ENCODE measurements around the gene NKIRAS1. TPM values are rescaled to one million over a fixed set of nuclear protein-coding genes. Genes with fewer than 3 reads are reported as not detected.

NKIRAS1 gene
- total RNA-seq, 1 experiment from 2014 or later, result 23.0 TPM

GRCh38 chr3:23961913-23962312 is 45.1 kb upstream of the NKIRAS1 start:
- Histone ChIP-seq H3K9me3 (ENCODE audit: low read depth, low read length, poor library complexity, severe bottlenecking) (no peaks in the 10 kb centered on the region), H3K27me3 (replicated peaks; ENCODE audit: insufficient read depth, low read depth, low read length, poor library complexity) (no peaks in the 10 kb centered on the region), H3K4me1 (ENCODE audit: insufficient read depth, low read length, poor library complexity, severe bottlenecking) (no peaks in the 10 kb centered on the region), H3K27ac (ENCODE audit: low read depth, low read length, poor library complexity, severe bottlenecking) (no peak overlapping the region), H3K36me3 (ENCODE audit: insufficient read depth, low read length, poor library complexity, severe bottlenecking) (no peaks in the 10 kb centered on the region), H3K4me3 (ENCODE audit: low read depth, low read length, poor library complexity, severe bottlenecking) (no peak overlapping the region)
- no peak for DNase-seq (ENCODE audit: low spot score)
- POLR2A ChIA-PET (ENCODE audit: low non-redundant PET), result no interaction called here
- no TSS peak for BruUV-seq (replicated peaks)
- intact Hi-C loops (cut with micrococcal nuclease; ENCODE audit: unreplicated experiment), result no loop called here
- TF ChIP-seq EZH2 (IDR thresholded peaks at IDR 0.05; ENCODE audit: borderline replicate concordance, low read depth, low read length, poor library complexity, severe bottlenecking) (no peak), CTCF (conservative IDR thresholded peaks at IDR 0.05; ENCODE audit: low read depth, low read length) (no peak)
- CTCF ChIA-PET, result no interaction called here

- ChIA-PET POLR2A (ENCODE audit: low non-redundant PET) (no interaction called here), CTCF (no interaction called here)
- Histone ChIP-seq H3K27ac (ENCODE audit: low read depth, low read length, poor library complexity, severe bottlenecking) (no peak overlapping the region), H3K27me3 (replicated peaks; ENCODE audit: insufficient read depth, low read depth, low read length, poor library complexity) (no peaks in the 10 kb centered on the region), H3K36me3 (ENCODE audit: insufficient read depth, low read length, poor library complexity, severe bottlenecking) (no peaks in the 10 kb centered on the region), H3K4me1 (ENCODE audit: insufficient read depth, low read length, poor library complexity, severe bottlenecking) (no peaks in the 10 kb centered on the region), H3K9me3 (ENCODE audit: low read depth, low read length, poor library complexity, severe bottlenecking) (no peaks in the 10 kb centered on the region), H3K4me3 (ENCODE audit: low read depth, low read length, poor library complexity, severe bottlenecking) (no peak overlapping the region)
- TF ChIP-seq CTCF (conservative IDR thresholded peaks at IDR 0.05; ENCODE audit: low read depth, low read length) (no peak), EZH2 (IDR thresholded peaks at IDR 0.05; ENCODE audit: borderline replicate concordance, low read depth, low read length, poor library complexity, severe bottlenecking) (no peak)
- DNase-seq (ENCODE audit: low spot score), result no peak
- intact Hi-C loops (cut with micrococcal nuclease; ENCODE audit: unreplicated experiment), result no loop called here
- BruUV-seq (replicated peaks), result no TSS peak
These were observed 44.3 kb upstream of the NKIRAS1 start for GRCh38 chr3:23961066-23961465.

- no peaks in the 10 kb centered on the region for H3K4me1 ChIP-seq (ENCODE audit: insufficient read depth, low read length, poor library complexity, severe bottlenecking)
- no peak for DNase-seq (ENCODE audit: low spot score)
- H3K27ac ChIP-seq (ENCODE audit: low read depth, low read length, poor library complexity, severe bottlenecking), result no peak overlapping the region
- POLR2A ChIA-PET (ENCODE audit: low non-redundant PET), result no interaction called here
- CTCF ChIA-PET, result no interaction called here
- TF ChIP-seq EZH2 (IDR thresholded peaks at IDR 0.05; ENCODE audit: borderline replicate concordance, low read depth, low read length, poor library complexity, severe bottlenecking) (no peak), CTCF (conservative IDR thresholded peaks at IDR 0.05; ENCODE audit: low read depth, low read length) (no peak)
- no TSS peak for BruUV-seq (replicated peaks)
- no peak overlapping the region for H3K4me3 ChIP-seq (ENCODE audit: low read depth, low read length, poor library complexity, severe bottlenecking)
- no peaks in the 10 kb centered on the region for H3K36me3 ChIP-seq (ENCODE audit: insufficient read depth, low read length, poor library complexity, severe bottlenecking)
- H3K9me3 ChIP-seq (ENCODE audit: low read depth, low read length, poor library complexity, severe bottlenecking), result no peaks in the 10 kb centered on the region
- no peaks in the 10 kb centered on the region for H3K27me3 ChIP-seq (replicated peaks; ENCODE audit: insufficient read depth, low read depth, low read length, poor library complexity)
- intact Hi-C loops (cut with micrococcal nuclease; ENCODE audit: unreplicated experiment), result no loop called here
These were observed 43.9 kb upstream of the NKIRAS1 start for GRCh38 chr3:23960649-23961048.
